GM18526 (cell line): ENCODE results near the gene SERPINB5.

Experiments used
- POLR2A ChIP-seq: IDR thresholded peaks from 3 replicates; pipeline ENCODE4 v1.6.1; 2011; ENCODE audit not compliant: insufficient read length; ENCODE audit errors: extremely low read depth

SERPINB5 gene, protein sequence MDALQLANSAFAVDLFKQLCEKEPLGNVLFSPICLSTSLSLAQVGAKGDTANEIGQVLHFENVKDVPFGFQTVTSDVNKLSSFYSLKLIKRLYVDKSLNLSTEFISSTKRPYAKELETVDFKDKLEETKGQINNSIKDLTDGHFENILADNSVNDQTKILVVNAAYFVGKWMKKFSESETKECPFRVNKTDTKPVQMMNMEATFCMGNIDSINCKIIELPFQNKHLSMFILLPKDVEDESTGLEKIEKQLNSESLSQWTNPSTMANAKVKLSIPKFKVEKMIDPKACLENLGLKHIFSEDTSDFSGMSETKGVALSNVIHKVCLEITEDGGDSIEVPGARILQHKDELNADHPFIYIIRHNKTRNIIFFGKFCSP

DNA sequence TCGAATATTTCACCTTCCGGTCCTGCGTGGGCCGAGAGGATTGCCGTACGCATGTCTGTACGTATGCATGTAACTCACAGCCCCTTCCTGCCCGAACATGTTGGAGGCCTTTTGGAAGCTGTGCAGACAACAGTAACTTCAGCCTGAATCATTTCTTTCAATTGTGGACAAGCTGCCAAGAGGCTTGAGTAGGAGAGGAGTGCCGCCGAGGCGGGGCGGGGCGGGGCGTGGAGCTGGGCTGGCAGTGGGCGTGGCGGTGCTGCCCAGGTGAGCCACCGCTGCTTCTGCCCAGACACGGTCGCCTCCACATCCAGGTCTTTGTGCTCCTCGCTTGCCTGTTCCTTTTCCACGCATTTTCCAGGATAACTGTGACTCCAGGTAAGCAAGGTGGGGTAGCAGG lies at the start of gene SERPINB5:
Gene SERPINB5, plus strand, starts transcription at position 291 of the 400 bp plus-strand sequence. CDS start 7,471 bp downstream, outside the sequence.
- no peak for TF ChIP-seq POLR2A

GRCh38 chr18:63427558-63427957 lies 49.2 kb upstream of the SERPINB5 start:
- TF ChIP-seq POLR2A, result no peak

DNA sequence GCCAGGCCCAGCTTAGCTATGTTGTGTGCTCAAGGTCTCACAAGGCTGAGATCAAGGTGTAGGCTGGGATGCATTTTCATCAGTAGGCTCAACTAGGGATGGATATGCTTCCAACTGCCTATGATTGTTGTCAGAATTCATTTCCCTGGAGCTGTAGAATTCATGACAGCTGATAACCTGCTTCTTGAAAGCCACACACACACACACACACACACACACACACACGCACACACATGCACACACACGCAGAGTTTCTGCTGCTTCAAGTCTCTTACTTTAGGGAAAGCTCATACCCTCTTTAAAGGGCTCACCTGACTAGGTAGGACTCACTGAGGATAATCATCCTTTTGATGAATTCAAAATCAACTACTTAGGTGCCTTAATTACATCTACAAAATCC lies 46.2 kb upstream of the SERPINB5 start:
- no peak for TF ChIP-seq POLR2A

DNA sequence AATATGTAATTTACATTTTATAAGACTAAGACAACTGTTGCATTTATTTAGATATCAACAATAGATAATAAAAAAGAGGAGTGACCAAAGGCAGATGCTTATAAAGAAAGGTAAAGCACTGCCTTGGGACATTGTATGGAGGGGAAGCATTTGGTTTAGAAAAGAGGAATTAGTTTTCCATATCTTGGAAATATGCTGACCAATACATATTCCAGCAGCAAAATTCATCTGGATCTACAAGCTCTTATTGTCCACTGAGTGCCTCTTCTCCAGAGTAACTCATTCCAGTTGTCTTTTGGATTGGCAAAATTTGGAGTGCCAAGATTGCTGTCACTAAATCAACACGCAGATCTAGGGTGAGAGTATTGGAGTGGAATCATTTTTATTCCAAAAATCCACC lies 45.6 kb upstream of the SERPINB5 start:
- TF ChIP-seq POLR2A, result no peak

DNA sequence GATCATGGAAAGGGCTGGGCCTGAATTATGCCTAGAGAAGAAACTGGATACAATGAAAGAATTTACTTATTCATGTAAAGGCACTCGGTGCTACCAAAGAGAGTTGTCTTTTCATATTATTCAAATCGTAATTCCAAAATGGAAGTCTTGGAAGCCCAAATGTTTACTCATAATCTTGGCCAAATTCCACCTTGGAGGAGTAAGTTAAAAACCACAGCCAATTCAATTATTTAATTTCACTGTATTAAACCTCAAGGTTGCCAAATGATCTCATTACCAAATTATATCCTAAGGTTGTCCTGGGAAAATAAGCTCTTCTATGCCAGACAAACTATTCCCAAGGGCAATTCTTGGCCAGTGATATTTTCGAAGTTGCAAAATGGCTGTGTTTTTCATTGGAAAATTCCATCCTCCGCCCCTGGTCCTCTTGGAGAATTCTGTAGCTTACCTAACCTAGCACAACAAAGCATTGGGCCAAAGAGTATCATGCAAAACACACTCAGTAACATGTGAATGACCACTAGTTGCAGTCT lies 43.4 kb upstream of the SERPINB5 start:
- TF ChIP-seq POLR2A, result no peak

DNA sequence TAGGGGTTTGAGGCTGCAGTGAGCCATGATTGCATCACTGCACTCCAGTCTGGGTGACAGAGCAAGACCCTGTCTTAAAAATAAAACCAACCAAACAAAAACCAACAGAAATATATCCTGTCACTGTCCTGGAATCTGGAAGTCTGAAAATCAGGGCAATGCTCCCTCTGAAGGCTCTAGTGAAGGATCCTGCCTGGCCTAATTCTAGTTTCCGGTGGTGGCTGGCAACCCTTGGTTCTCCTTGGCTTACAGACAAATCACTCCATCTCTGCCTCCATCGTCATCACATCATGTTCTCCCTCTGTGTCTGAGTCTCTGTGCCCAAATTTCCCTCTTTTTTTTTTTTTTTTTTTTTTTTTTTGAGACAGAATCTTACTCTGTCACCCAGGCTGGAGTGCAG lies 38.6 kb upstream of the SERPINB5 start:
- no peak for TF ChIP-seq POLR2A

DNA sequence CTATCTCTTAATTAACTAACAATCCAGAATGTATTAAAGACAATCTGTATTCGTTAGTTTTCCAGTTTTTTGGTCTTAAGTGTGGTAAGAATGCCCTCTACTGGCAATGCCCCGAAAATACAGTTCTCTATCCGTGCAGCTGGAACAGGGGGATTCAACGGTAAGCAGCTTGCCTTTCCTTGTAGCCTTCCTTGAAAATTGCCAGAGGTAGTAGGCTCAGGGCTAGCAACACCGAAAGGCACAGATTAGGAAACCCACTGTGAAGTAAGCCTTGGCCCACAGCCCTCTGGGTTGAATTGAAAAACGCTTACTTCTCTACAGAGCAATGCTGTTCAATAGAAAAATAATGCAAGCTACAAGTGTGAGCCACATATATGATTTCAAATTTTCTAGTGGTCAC lies 37.4 kb upstream of the SERPINB5 start:
- TF ChIP-seq POLR2A, result no peak

GRCh38 chr18:63440219-63440618 lies 36.5 kb upstream of the SERPINB5 start:
- no peak for TF ChIP-seq POLR2A

DNA sequence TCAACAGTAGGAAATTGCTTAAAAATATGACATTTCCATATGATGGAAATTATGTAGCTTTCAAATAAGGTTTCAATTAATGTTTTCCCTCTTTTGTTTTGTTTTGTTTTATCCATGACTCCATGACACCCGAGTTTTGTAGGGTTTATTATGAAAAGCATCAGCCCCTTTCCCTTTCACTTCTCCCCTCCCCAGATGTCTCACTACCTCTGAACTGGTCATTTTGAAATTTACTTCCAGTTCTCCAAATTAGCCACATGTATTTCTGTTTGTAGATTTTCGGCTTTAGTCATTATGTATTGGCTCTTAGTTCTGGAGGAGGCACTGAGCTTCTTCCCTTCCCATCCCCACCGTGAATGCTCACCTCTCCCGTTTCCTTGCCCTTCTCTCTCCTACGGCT lies 35.9 kb upstream of the SERPINB5 start:
- TF ChIP-seq POLR2A, result no peak

DNA sequence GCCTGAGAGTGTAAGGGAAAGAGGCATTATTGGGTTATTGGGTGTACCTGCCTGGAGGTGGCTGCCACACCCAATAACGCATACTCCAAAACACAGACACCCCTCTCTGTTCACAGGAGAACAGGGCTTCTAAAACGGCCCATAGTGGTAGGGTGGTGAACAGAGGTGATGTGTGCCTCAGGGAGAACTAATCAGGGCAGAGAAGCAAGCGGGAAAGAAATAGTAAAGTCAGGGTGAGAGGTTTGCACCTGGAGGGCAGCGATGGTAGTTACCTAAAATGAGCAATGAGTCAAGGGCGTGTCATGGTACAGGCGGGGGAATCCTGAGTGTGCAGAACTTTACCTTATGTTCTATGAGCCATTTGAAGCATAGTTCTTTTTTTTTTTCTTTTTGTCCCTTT lies 32.9 kb upstream of the SERPINB5 start:
- TF ChIP-seq POLR2A, result no peak

DNA sequence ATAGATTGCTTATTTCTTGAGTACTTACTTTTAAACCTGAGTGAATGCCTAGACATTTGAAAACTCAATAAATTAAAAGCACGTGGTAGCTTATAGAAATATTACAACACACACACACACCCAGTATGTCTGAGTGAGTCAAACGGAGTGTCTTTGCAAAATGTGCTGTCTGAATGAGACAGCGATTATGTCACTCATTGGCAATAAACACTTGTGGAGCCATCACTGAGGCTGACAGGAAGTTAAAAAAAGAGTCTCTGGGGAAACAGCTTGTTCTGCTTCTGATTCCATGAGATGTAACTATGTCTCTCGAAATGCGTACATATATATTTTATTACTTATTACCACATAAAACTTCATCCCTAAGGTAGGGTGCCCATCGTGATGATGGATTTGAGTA lies 32.2 kb upstream of the SERPINB5 start:
- no peak for TF ChIP-seq POLR2A

GRCh38 chr18:63445037-63445436 lies 31.7 kb upstream of the SERPINB5 start:
- TF ChIP-seq POLR2A, result no peak

GRCh38 chr18:63446266-63446665 lies 30.5 kb upstream of the SERPINB5 start:
- no peak for TF ChIP-seq POLR2A

DNA sequence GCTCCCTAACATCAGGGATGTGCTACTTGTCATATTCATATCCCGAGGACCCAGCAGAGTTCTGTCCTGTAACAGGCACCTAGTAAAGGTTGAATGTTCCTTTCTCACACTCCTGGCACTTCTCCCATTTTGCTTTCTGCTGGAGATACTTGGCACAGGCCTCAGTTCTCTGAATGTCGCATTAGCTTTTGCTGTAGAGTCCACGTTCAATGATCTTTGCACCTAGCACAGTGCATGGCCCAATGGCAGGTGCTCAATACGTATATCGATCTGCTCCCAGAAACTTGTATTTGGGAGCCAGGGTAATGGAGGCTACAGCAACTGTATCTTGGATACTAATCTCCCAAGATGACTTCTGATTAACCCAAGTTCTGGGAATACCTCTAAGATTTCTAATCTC lies 29.7 kb upstream of the SERPINB5 start:
- TF ChIP-seq POLR2A, result no peak

DNA sequence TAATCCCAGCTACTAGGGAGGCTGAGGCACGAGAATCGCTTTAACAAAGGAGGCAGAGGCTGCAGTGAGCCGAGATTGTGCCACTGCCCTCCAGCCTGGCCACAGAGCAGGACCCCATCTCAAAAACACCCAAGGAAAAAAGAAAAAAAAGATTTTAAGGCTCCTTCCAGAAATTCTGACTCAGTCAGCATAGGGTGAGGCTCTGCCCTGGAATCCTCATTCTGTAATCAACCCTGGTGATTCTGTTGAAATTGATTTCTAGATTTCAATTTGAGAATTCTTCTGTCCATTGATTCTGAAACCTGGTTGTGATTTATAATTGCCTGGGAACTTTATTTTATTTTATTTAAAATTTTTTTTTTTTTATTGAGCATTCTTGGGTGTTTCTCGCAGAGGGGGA lies 27.3 kb upstream of the SERPINB5 start:
- no peak for TF ChIP-seq POLR2A

DNA sequence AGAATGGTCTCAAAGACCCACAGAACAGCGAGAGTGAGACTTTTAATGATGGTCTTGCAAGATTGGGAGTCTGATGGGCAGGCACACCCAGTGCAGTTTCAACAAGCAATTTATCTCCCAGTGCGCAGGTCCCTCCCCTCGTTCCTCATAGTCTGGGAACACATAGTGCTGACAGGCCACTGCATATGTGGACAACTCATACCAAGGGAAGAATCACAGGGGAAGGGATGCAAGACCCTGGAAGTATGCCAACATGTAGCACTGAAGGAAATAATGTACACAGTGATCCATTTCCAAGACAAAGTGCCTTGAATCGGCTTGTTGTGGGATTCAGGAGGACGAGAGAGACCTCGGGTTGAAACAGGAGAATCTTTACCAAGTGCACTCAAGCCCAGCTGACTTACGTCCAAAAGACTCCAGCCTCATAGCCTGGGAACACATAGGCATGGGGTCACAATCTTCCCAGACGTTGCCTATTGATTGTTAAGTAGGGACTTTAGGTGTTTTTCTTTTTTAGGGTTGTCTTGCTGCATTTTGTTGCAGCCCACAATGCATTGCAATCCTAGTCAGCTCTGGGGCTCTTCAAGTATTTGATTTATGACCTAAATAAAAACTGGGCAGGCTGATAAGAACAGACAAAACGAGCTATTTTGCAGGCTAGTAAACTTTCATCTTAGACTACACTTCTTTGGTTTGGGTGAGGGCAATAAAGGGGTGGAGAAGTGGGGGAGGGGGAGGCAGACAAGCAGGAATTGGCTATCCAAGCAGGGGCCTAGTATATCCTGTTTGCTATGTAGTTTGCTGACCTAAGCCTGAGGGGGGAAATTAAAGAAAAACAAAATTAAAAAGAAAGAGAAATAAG lies 24.7 kb upstream of the SERPINB5 start:
- no peak for TF ChIP-seq POLR2A
